ENCODE measurements around the gene RARRES1. TPM values are rescaled to one million over a fixed set of nuclear protein-coding genes. Genes with fewer than 3 reads are reported as not detected.

The RARRES1 gene
- total and polyA plus RNA-seq, 3 experiments from 2014 or later = not detected

- Mint-ChIP-seq H3K9me3 (peaks cover 0 to 5% (median 2%) of the 10 kb centered on the region in 5 donors), H3K27me3 (peaks cover 0 to 1% of the 10 kb centered on the region in 2 donors), H3K4me1 (peaks cover 8 to 17% (median 8%) of the 10 kb centered on the region in 3 donors), H3K27ac (no peak overlapping the region), H3K4me3 (no peak overlapping the region), H3K36me3 (peaks cover 0 to 9% (median 2%) of the 10 kb centered on the region in 3 donors)
- H3K27ac ChIP-seq (ENCODE audit: low read depth, low read length) = no peak overlapping the region
- peaks cover 6% of the 10 kb centered on the region for H3K9me3 ChIP-seq (ENCODE audit: low read length)
- no peaks in the 10 kb centered on the region for H3K27me3 ChIP-seq (ENCODE audit: insufficient read depth, low read length, poor library complexity, severe bottlenecking)
- ChIA-PET POLR2A (no interaction called here), CTCF (interaction anchor here (3.0 kb wide), 1 partner anchor 9 kb away, joined by 10 read pairs; no protein-coding TSS in a partner anchor)
- DNase-seq = no peak
- no peaks in the 10 kb centered on the region for H3K36me3 ChIP-seq (ENCODE audit: insufficient read depth, low read length)
- no peak overlapping the region for H3K4me3 ChIP-seq (ENCODE audit: low read length)
- no peaks in the 10 kb centered on the region for H3K4me1 ChIP-seq (ENCODE audit: insufficient read depth, low read length)
Measured at GRCh38 chr3:158737410-158737809, 5.2 kb upstream of the RARRES1 start.

GRCh38 chr3:158735296-158736033 is 3.2 kb upstream of the RARRES1 start:
- peaks cover 6% of the 10 kb centered on the region for H3K9me3 ChIP-seq (ENCODE audit: low read length)
- H3K36me3 ChIP-seq (ENCODE audit: insufficient read depth, low read length) = no peaks in the 10 kb centered on the region
- H3K4me1 Mint-ChIP-seq = peaks cover 4 to 12% (median 6%) of the 10 kb centered on the region in 3 donors
- peaks cover 5% of the 10 kb centered on the region for H3K4me1 ChIP-seq (ENCODE audit: insufficient read depth, low read length)
- DNase-seq = no peak
- no peak overlapping the region for H3K4me3 Mint-ChIP-seq
- no peak overlapping the region for H3K27ac Mint-ChIP-seq
- H3K27me3 Mint-ChIP-seq = peaks cover 0 to 3% of the 10 kb centered on the region in 2 donors
- H3K27ac ChIP-seq (ENCODE audit: low read depth, low read length) = no peak overlapping the region
- no peaks in the 10 kb centered on the region for H3K27me3 ChIP-seq (ENCODE audit: insufficient read depth, low read length, poor library complexity, severe bottlenecking)
- H3K36me3 Mint-ChIP-seq = peaks cover 0 to 6% (median 2%) of the 10 kb centered on the region in 3 donors
- ChIA-PET CTCF (interaction anchor here (1.0 to 3.0 kb wide), 2 partner anchors 7 to 66 kb away, joined by 3 to 10 read pairs; partner anchors contain the start of gene MFSD1), POLR2A (no interaction called here)
- H3K9me3 Mint-ChIP-seq = peaks cover 0 to 5% (median 2%) of the 10 kb centered on the region in 5 donors
- no peak overlapping the region for H3K4me3 ChIP-seq (ENCODE audit: low read length)

- Mint-ChIP-seq H3K27ac (peak overlapping the region in 1 of 8 donors; percentile 84), H3K4me3 (peak overlapping the region in 6 of 7 donors; percentile 23 to 68 (median 60)), H3K4me1 (peaks cover 4 to 12% (median 6%) of the 10 kb centered on the region in 3 donors), H3K27me3 (peaks cover 3 to 5% of the 10 kb centered on the region in 2 donors), H3K36me3 (peaks cover 0 to 6% (median 2%) of the 10 kb centered on the region in 3 donors), H3K9me3 (peaks cover 0 to 5% (median 2%) of the 10 kb centered on the region in 5 donors)
- CTCF ChIA-PET = no interaction called here
- Histone ChIP-seq H3K9me3 (ENCODE audit: low read length) (peaks cover 6% of the 10 kb centered on the region), H3K4me3 (ENCODE audit: low read length) (no peak overlapping the region), H3K4me1 (ENCODE audit: insufficient read depth, low read length) (peaks cover 5% of the 10 kb centered on the region), H3K27me3 (ENCODE audit: insufficient read depth, low read length, poor library complexity, severe bottlenecking) (no peaks in the 10 kb centered on the region), H3K27ac (ENCODE audit: low read depth, low read length) (no peak overlapping the region), H3K36me3 (ENCODE audit: insufficient read depth, low read length) (no peaks in the 10 kb centered on the region)
- POLR2A ChIA-PET = no interaction called here
- no peak for DNase-seq
Measured at GRCh38 chr3:158733656-158734055, 1.4 kb upstream of the RARRES1 start.

- Histone ChIP-seq H3K4me3 (ENCODE audit: low read length) (no peak overlapping the region), H3K9me3 (ENCODE audit: low read length) (peaks cover 6% of the 10 kb centered on the region), H3K4me1 (ENCODE audit: insufficient read depth, low read length) (peaks cover 5% of the 10 kb centered on the region), H3K36me3 (ENCODE audit: insufficient read depth, low read length) (no peaks in the 10 kb centered on the region), H3K27me3 (ENCODE audit: insufficient read depth, low read length, poor library complexity, severe bottlenecking) (no peaks in the 10 kb centered on the region), H3K27ac (ENCODE audit: low read depth, low read length) (no peak overlapping the region)
- H3K4me1 Mint-ChIP-seq = peaks cover 8 to 17% (median 12%) of the 10 kb centered on the region in 3 donors
- no peak for DNase-seq
- peaks cover 3 to 5% of the 10 kb centered on the region in 2 donors for H3K27me3 Mint-ChIP-seq
- ChIA-PET POLR2A (no interaction called here), CTCF (no interaction called here)
- peaks cover 0 to 5% (median 2%) of the 10 kb centered on the region in 5 donors for H3K9me3 Mint-ChIP-seq
- no peak overlapping the region for H3K27ac Mint-ChIP-seq
- peak overlapping the region in 4 of 7 donors; percentile 23 to 66 (median 45) for H3K4me3 Mint-ChIP-seq
- peaks cover 0 to 6% (median 2%) of the 10 kb centered on the region in 3 donors for H3K36me3 Mint-ChIP-seq
Measured at GRCh38 chr3:158732856-158733200, 571 bp upstream of the RARRES1 start.

GRCh38 chr3:158731486-158731885 is 771 bp downstream of the RARRES1 start:
- peaks cover 14 to 23% (median 19%) of the 10 kb centered on the region in 3 donors for H3K4me1 Mint-ChIP-seq
- peaks cover 6% of the 10 kb centered on the region for H3K9me3 ChIP-seq (ENCODE audit: low read length)
- H3K4me3 ChIP-seq (ENCODE audit: low read length) = peak overlapping the region; percentile 20
- CTCF ChIA-PET = no interaction called here
- H3K4me3 Mint-ChIP-seq = peak overlapping the region; percentile 25 to 77 (median 66)
- peaks cover 5% of the 10 kb centered on the region for H3K4me1 ChIP-seq (ENCODE audit: insufficient read depth, low read length)
- H3K27me3 Mint-ChIP-seq = peaks cover 3 to 5% of the 10 kb centered on the region in 2 donors
- no peak overlapping the region for H3K27ac ChIP-seq (ENCODE audit: low read depth, low read length)
- POLR2A ChIA-PET = no interaction called here
- no peaks in the 10 kb centered on the region for H3K27me3 ChIP-seq (ENCODE audit: insufficient read depth, low read length, poor library complexity, severe bottlenecking)
- peaks cover 0 to 5% (median 2%) of the 10 kb centered on the region in 5 donors for H3K9me3 Mint-ChIP-seq
- no peaks in the 10 kb centered on the region for H3K36me3 ChIP-seq (ENCODE audit: insufficient read depth, low read length)
- no peak overlapping the region for H3K27ac Mint-ChIP-seq
- peaks cover 0 to 4% (median 2%) of the 10 kb centered on the region in 3 donors for H3K36me3 Mint-ChIP-seq
- DNase-seq = no peak

GRCh38 chr3:158728851-158729250 is 3.4 kb downstream of the RARRES1 start:
- no peaks in the 10 kb centered on the region for H3K9me3 Mint-ChIP-seq
- H3K27ac ChIP-seq (ENCODE audit: low read depth, low read length) = no peak overlapping the region
- H3K27ac Mint-ChIP-seq = no peak overlapping the region
- H3K4me3 ChIP-seq (ENCODE audit: low read length) = no peak overlapping the region
- ChIA-PET CTCF (interaction anchor here (0.8 to 3.4 kb wide), 9 partner anchors 8 to 73 kb away, joined by 3 to 24 read pairs (median 7); partner anchors contain the start of gene MFSD1), POLR2A (no interaction called here)
- H3K4me1 ChIP-seq (ENCODE audit: insufficient read depth, low read length) = peaks cover 5% of the 10 kb centered on the region
- no peaks in the 10 kb centered on the region for H3K27me3 ChIP-seq (ENCODE audit: insufficient read depth, low read length, poor library complexity, severe bottlenecking)
- H3K27me3 Mint-ChIP-seq = peaks cover 3 to 5% of the 10 kb centered on the region in 2 donors
- peaks cover 14 to 23% (median 22%) of the 10 kb centered on the region in 3 donors for H3K4me1 Mint-ChIP-seq
- no peaks in the 10 kb centered on the region for H3K9me3 ChIP-seq (ENCODE audit: low read length)
- no peak for DNase-seq
- H3K36me3 Mint-ChIP-seq = peaks cover 0 to 1% (median 0%) of the 10 kb centered on the region in 3 donors
- no peak overlapping the region for H3K4me3 Mint-ChIP-seq
- no peaks in the 10 kb centered on the region for H3K36me3 ChIP-seq (ENCODE audit: insufficient read depth, low read length)

GRCh38 chr3:158728061-158728377 is 4.2 kb downstream of the RARRES1 start:
- H3K4me1 ChIP-seq (ENCODE audit: insufficient read depth, low read length) = peaks cover 11% of the 10 kb centered on the region
- Mint-ChIP-seq H3K4me3 (peak overlapping the region; percentile 1 to 73 (median 42)), H3K9me3 (no peaks in the 10 kb centered on the region), H3K27ac (peak overlapping the region in 1 of 8 donors; percentile 77), H3K4me1 (peaks cover 18 to 28% (median 25%) of the 10 kb centered on the region in 3 donors), H3K36me3 (peaks cover 0 to under 1% (median 0%) of the 10 kb centered on the region in 3 donors), H3K27me3 (peaks cover 3 to 5% of the 10 kb centered on the region in 2 donors)
- CTCF ChIA-PET = interaction anchor here (0.6 to 3.4 kb wide), 21 partner anchors 9 to 82 kb away, joined by 3 to 24 read pairs (median 5); partner anchors contain the start of gene MFSD1
- H3K9me3 ChIP-seq (ENCODE audit: low read length) = no peaks in the 10 kb centered on the region
- no peak for DNase-seq
- no peak overlapping the region for H3K27ac ChIP-seq (ENCODE audit: low read depth, low read length)
- H3K27me3 ChIP-seq (ENCODE audit: insufficient read depth, low read length, poor library complexity, severe bottlenecking) = no peaks in the 10 kb centered on the region
- POLR2A ChIA-PET = interaction anchor here (0.9 kb wide), 1 partner anchor 14 kb away, joined by 3 read pairs; no protein-coding TSS in a partner anchor
- H3K4me3 ChIP-seq (ENCODE audit: low read length) = no peak overlapping the region
- H3K36me3 ChIP-seq (ENCODE audit: insufficient read depth, low read length) = no peaks in the 10 kb centered on the region

Data from CD8-positive, alpha-beta memory T cell (primary cell).